PC-9 (cell line): ENCODE data around the gene TMBIM4. TPM values are rescaled to one million over a fixed set of nuclear protein-coding genes. Genes with fewer than 3 reads are reported as not detected.

Experiments used
- BruUV-seq: library from RNA; stranded (reverse); fragments of 400-500 nt; replicated peaks from 2 replicates; lab custom pipeline; 2021; lab: Mats Ljungman, UMichigan
- CTCF ChIA-PET: fragments of 300-600 bp; sonication (Branson Sonifier 250); formaldehyde crosslinking; loops from one replicate; lab custom pipeline; 2022; ENCODE audit warnings: antibody characterized with exemption; lab: Charles Lee
- POLR2A ChIA-PET: fragments of 300-600 bp; sonication (Branson Sonifier 250); formaldehyde crosslinking; loops from one replicate; lab custom pipeline; 2022; ENCODE audit warnings: antibody characterized with exemption; ENCODE audit not compliant: unreplicated experiment; lab: Charles Lee
- DNase-seq, 2 experiments: peaks; one replicate each; pipeline versions ENCODE4 v3.0.0 to v3.0.0-alpha.2; 2015 to 2022; ENCODE audit warnings: mixed read lengths in 1 of 2
- H2AFZ ChIP-seq: fragments of 200-600 bp; sonication (generic); 2 replicates; pipeline ENCODE4 v1.8.1; 2017; ENCODE audit warnings: antibody characterized with exemption
- H3F3A ChIP-seq: fragments of 200-600 bp; sonication (generic); 2 replicates; pipeline ENCODE4 v1.8.1; 2017; ENCODE audit warnings: antibody characterized with exemption, mild to moderate bottlenecking, low read depth; ENCODE audit not compliant: insufficient read depth
- H3K27ac ChIP-seq: fragments of 200-600 bp; sonication (generic); 2 replicates; pipeline ENCODE4 v1.6.1; 2016; ENCODE audit warnings: mixed run types
- H3K27me3 ChIP-seq: fragments of 200-600 bp; sonication (generic); 2 replicates; pipeline ENCODE4 v1.6.1; 2016; ENCODE audit warnings: low read depth, mixed run types; ENCODE audit not compliant: insufficient read depth
- H3K36me3 ChIP-seq: fragments of 200-600 bp; sonication (generic); 2 replicates; pipeline ENCODE4 v1.6.1; 2016; ENCODE audit warnings: low read depth, mixed run types
- H3K4me1 ChIP-seq: fragments of 200-600 bp; sonication (generic); replicated peaks from 2 replicates; pipeline ENCODE4 v1.6.1; 2016; ENCODE audit warnings: mixed run types; ENCODE audit not compliant: insufficient read depth
- H3K4me2 ChIP-seq: fragments of 200-600 bp; sonication (generic); 2 replicates; pipeline ENCODE4 v1.6.1; 2017; ENCODE audit warnings: mixed run types
- H3K4me3 ChIP-seq: fragments of 200-600 bp; sonication (generic); 2 replicates; pipeline ENCODE4 v1.6.1; 2016; ENCODE audit warnings: mixed run types
- H3K79me2 ChIP-seq: fragments of 200-600 bp; sonication (generic); 2 replicates; pipeline ENCODE4 v1.6.1; 2017; ENCODE audit warnings: low read depth, mixed run types
- H3K9me2 ChIP-seq: fragments of 200-600 bp; sonication (generic); 2 replicates; pipeline ENCODE4 v1.8.1; 2017; ENCODE audit warnings: mild to moderate bottlenecking; ENCODE audit not compliant: insufficient read depth
- H3K9me3 ChIP-seq: fragments of 200-600 bp; sonication (generic); 2 replicates; pipeline ENCODE4 v1.8.1; 2016; ENCODE audit warnings: low read depth; ENCODE audit not compliant: insufficient read depth
- H4K20me1 ChIP-seq: fragments of 200-600 bp; sonication (generic); 2 replicates; pipeline ENCODE4 v1.8.1; 2017; ENCODE audit not compliant: insufficient read depth
- EZH2 ChIP-seq: fragments of 200-600 bp; sonication (generic); IDR thresholded peaks from 2 replicates; pipeline ENCODE4 v1.8.0; 2017; ENCODE audit warnings: antibody characterized with exemption, low read depth
- intact Hi-C: fragments of 100-400 bp; cut with micrococcal nuclease; formaldehyde crosslinking; loops from one replicate; pipeline ENCODE4 v1.10.0; 2022; ENCODE audit not compliant: unreplicated experiment
- total RNA-seq: library from RNA; stranded (reverse); gene quantifications from 2 replicates; pipeline ENCODE4 v1.2.3, GENCODE V29; 2021
- TF ChIP-seq, protein P1 (sequence below): fragments of 200-600 bp; sonication (generic); conservative IDR thresholded peaks from 2 replicates; pipeline ENCODE4 v1.6.1; 2017; ENCODE audit warnings: mixed run types, antibody characterized with exemption, mild to moderate bottlenecking, moderate library complexity

TMBIM4 gene
- total RNA-seq, 1 experiment from 2014 or later: 49.8 TPM

DNA sequence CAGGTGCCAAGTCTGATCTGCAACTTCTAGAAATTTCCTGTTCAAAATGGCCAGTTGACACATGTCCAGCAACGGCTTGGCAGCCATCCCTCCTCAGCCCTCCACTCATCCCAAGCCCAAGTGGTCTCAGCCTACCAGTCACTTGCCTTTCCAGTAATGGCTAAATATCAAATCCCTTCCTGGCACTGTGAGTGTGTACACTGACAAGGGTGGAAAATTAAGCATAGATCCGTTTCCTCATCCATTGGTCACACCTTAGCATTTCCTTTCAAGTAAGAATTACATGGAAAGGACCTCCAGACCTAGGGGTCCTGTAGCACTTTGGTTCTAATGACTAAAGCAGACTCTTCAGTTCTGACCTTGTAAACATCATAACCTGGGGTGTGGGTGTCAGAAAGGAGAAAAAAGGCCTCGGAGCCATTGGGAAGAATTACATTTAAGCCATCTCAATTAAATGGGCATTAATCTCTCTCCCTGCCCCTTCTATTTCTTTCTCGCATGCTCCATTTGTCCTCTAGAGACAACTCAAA lies 54.7 kb downstream of the TMBIM4 start:
- no peak overlapping the region for H3K27ac ChIP-seq
- DNase-seq: no peak
- TF ChIP-seq EZH2: no peak
- TF ChIP-seq, protein P1, sequence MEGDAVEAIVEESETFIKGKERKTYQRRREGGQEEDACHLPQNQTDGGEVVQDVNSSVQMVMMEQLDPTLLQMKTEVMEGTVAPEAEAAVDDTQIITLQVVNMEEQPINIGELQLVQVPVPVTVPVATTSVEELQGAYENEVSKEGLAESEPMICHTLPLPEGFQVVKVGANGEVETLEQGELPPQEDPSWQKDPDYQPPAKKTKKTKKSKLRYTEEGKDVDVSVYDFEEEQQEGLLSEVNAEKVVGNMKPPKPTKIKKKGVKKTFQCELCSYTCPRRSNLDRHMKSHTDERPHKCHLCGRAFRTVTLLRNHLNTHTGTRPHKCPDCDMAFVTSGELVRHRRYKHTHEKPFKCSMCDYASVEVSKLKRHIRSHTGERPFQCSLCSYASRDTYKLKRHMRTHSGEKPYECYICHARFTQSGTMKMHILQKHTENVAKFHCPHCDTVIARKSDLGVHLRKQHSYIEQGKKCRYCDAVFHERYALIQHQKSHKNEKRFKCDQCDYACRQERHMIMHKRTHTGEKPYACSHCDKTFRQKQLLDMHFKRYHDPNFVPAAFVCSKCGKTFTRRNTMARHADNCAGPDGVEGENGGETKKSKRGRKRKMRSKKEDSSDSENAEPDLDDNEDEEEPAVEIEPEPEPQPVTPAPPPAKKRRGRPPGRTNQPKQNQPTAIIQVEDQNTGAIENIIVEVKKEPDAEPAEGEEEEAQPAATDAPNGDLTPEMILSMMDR: no peak
- H3K9me3 ChIP-seq: no peaks in the 10 kb centered on the region
- POLR2A ChIA-PET: interaction anchor here (0.8 kb wide), 1 partner anchor 683 kb away, joined by 6 read pairs; no protein-coding TSS in a partner anchor
- intact Hi-C loops: no loop called here
- H2AFZ ChIP-seq: no peak overlapping the region
- H4K20me1 ChIP-seq: no peaks in the 10 kb centered on the region
- H3K27me3 ChIP-seq: no peaks in the 10 kb centered on the region
- H3K79me2 ChIP-seq: no peaks in the 10 kb centered on the region
- no peaks in the 10 kb centered on the region for H3K4me1 ChIP-seq
- no peaks in the 10 kb centered on the region for H3K9me2 ChIP-seq
- no peak overlapping the region for H3K4me3 ChIP-seq
- no peak overlapping the region for H3K4me2 ChIP-seq
- no peaks in the 10 kb centered on the region for H3K36me3 ChIP-seq
- peaks cover 3% of the 10 kb centered on the region for H3F3A ChIP-seq
- no TSS peak for BruUV-seq
- CTCF ChIA-PET: no interaction called here

DNA sequence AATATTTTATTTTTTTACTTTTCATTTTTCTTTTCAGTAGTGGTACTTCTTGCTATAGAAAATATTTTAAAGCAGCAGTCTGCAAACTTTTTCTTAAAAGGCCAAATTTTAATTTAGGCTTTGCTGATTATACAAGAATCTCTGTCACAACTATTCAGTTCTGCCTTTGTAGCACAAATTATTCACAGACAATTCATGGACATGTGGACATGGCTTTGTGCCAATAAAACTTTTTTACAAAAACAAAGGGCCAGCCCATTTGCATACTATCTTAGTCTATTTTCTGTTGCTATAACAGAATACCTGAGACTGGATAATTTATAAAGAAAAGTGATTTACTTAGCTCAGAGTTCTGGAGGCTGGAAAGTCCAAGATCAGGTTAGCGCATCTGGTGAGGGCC lies 56.3 kb downstream of the TMBIM4 start:
- H3K4me2 ChIP-seq: no peak overlapping the region
- H3K36me3 ChIP-seq: no peaks in the 10 kb centered on the region
- H3K9me2 ChIP-seq: no peaks in the 10 kb centered on the region
- no peak for DNase-seq
- no peak overlapping the region for H2AFZ ChIP-seq
- POLR2A ChIA-PET: no interaction called here
- H4K20me1 ChIP-seq: no peaks in the 10 kb centered on the region
- H3K4me1 ChIP-seq: no peaks in the 10 kb centered on the region
- TF ChIP-seq, protein P1: no peak
- no peak for TF ChIP-seq EZH2
- no TSS peak for BruUV-seq
- CTCF ChIA-PET: no interaction called here
- H3K79me2 ChIP-seq: no peaks in the 10 kb centered on the region
- intact Hi-C loops: no loop called here
- no peaks in the 10 kb centered on the region; the same call in 1 of the 2 replicates for H3F3A ChIP-seq
- H3K27ac ChIP-seq: no peak overlapping the region
- H3K4me3 ChIP-seq: no peak overlapping the region
- H3K27me3 ChIP-seq: no peaks in the 10 kb centered on the region
- H3K9me3 ChIP-seq: no peaks in the 10 kb centered on the region

DNA sequence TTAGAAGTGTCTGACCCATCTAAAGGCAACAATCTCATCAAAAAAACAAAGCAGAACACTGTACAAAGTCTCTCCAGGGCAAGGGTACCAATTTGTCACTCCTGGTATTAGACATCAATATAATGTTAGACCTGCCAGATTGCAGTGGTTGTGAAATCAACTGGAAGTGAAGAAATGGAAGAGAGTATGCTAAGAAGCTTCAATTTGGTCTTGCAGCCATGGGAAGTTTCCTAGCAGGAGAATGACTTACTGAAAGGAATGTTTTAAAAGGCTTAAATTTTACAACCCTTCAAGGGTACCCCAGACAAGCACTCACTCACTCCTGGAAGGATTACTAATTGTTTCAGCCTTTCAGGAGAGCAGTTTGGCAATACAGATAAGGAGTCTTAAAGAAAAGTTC lies 58.2 kb downstream of the TMBIM4 start:
- Histone ChIP-seq H3K79me2 (no peaks in the 10 kb centered on the region), H3K4me1 (no peaks in the 10 kb centered on the region), H4K20me1 (no peaks in the 10 kb centered on the region), H2AFZ (no peak overlapping the region), H3K9me2 (no peaks in the 10 kb centered on the region), H3K27me3 (no peaks in the 10 kb centered on the region), H3F3A (no peaks in the 10 kb centered on the region; the same call in 1 of the 2 replicates), H3K4me2 (no peak overlapping the region), H3K36me3 (no peaks in the 10 kb centered on the region), H3K27ac (no peak overlapping the region), H3K4me3 (no peak overlapping the region), H3K9me3 (no peaks in the 10 kb centered on the region)
- POLR2A ChIA-PET: no interaction called here
- intact Hi-C loops: no loop called here
- DNase-seq: no peak
- no TSS peak for BruUV-seq
- CTCF ChIA-PET: interaction anchor here (0.7 kb wide), 1 partner anchor 34 kb away, joined by 3 read pairs; no protein-coding TSS in a partner anchor
- TF ChIP-seq, protein P1: no peak
- no peak for TF ChIP-seq EZH2
